Loucy (cell line): ENCODE data around the gene FGFRL1.

Experiments used
- CTCF ChIP-seq: fragments of 200-600 bp; sonication (generic); conservative IDR thresholded peaks from 2 replicates; pipeline ENCODE4 v1.5.1; 2014; ENCODE audit warnings: mild to moderate bottlenecking, antibody characterized with exemption, low read length
- EZH2phosphoT487 ChIP-seq: fragments of 200-600 bp; IDR thresholded peaks from 2 replicates; pipeline ENCODE4 v1.6.1; 2018; ENCODE audit warnings: antibody characterized with exemption, mild to moderate bottlenecking, moderate library complexity, borderline replicate concordance

DNA sequence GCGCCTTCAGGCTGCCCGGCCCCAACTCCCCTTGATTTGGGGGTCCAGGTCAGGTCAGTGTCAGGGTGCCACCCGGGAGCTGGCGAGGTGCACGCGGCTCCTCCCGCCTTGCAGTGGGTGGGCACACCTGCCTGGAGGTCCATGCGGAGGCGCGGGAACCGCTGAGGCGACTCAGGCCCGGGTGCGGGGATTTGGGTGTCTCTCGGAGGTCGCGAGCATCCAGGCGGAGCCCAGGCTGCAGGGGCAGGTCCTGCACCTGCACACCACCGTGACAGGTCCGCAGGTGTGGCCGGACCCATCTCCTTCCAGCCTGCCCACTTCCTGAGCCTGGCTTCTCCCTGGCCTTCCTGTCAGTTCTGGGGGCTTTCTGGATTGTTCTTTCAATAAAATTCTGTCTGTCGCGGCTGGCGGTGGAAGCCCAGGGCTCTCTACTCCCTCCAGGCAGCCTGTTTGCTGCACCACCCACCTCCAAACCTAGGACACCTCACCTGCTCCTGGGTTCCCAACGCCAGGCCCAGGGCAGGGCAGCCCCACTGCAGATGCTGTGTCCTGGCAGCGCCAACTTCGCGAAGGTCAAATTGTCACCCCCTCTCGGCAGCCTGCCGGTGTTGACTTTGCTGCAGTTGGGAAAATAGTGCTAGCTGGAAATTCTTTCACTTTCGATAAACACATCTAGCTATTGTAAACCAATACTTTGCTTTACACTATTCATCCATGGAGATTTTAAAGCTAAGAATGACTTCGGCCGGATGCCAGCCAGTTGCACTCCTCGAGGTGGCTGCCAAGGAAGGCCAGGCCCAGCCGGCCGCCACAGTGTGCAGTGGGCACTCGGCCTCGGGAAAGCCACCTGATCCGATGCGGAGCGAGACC lies 35.9 kb downstream of the FGFRL1 start:
- no peak for TF ChIP-seq CTCF
- TF ChIP-seq EZH2phosphoT487: no peak
